ENCODE results near the gene TPBGL. TPM values are rescaled to one million over a fixed set of nuclear protein-coding genes. Genes with fewer than 3 reads are reported as not detected.

TPBGL gene
- polyA plus RNA-seq, 1 donor: 0.19 TPM

DNA sequence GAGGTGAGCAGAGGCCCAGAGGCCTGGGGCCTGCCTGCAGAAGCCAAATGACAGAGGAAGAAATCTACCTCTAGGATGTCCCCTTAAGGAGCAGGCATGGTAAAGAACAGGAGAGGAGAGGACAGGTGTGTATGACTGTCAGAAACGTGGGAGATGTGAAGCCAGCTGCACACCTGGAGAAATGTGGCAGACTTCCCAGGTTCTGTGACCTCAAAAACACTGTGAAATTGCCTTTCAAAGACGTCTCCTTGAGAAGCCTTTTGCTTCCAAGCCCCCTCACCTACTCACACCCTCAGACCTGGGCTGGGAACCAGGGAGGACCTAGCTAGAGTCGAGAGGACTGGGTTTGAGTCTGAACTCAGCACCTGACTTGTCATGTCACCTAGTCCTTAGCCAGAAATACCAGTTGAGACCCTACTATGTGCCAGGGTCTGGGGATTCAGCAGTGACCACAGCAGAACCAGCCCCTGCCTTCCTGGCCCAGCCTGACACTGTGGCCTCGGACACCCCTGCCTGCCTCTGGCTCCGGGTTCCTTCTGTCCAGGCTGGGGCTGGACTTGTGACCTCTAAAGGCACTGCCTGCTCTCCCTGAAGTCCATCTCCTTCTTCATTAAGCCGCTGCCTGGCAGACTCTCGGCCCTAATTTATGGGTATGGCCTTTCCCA lies 5.6 kb downstream of the TPBGL start:
- DNase-seq (ENCODE audit: low read depth): no peak

DNA sequence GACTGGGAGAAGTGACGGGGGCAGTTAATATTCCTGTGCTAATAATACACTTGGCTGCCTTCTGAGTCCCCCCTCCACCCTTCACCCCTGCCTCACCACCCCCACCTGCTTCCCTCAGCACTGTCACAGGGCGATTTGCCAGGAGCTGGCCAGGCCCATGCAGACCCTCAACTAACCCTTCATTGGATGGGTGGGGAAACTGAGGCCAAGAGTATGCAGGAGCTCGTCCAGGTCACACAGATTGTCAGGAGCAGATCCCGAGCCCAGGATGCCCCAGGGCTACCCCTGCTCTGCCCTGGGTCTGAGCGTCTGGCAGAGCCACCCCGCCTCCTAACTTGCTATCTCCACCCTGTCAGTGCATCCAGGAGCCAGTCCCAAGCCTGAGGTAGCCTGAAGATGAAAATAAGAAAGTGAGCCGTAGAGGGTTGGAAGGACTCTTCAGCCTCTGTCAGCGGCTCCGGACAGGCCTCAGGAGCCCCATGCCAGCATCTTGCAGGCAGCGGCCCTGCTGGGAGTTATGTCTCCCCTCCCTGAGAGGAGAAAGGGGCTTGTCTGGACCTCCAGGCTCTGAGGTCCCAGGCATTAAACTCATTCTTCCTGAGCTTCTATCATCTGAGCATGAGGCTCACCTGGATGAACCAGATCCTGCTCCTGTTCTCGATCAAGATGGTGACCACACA lies 6.2 kb downstream of the TPBGL start:
- DNase-seq (ENCODE audit: low read depth): no peak

DNA sequence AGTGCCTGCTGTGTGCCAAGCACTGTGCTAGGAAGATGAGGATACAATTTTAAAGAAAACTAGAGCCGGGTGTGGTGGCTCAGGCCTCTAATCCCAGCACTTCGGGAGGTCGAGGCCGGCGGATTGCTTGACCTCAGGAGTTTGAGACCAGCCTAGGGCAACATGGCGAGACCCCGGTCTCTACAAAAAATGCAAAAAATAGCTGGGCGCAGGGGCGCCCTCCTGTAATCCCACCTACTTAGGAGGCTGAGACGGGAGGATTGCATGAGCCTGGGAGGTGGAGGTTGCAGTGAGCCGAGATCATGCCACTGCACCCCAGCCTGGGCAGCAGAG lies 8.3 kb downstream of the TPBGL start:
- DNase-seq (ENCODE audit: low read depth): no peak

DNA sequence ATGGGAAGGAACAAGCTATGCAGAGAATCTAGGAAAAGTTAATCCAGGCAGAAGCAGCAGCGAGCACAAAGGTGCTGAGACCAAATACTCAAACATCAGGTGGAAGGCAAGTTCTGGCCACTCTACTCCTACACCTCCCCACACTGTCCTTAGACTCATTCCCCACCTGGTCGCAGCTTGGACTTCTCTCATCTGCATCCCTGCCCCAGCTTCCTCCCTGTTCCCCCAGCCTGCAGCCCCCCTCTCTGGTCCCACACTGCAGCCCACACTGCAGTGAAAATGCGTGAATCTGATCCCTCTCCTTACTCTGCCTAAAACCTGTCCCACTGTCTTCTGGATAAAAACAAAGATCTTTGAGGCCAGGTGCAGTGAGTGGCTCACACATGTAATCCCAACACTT lies 9.1 kb downstream of the TPBGL start:
- no peak for DNase-seq (ENCODE audit: low read depth)

DNA sequence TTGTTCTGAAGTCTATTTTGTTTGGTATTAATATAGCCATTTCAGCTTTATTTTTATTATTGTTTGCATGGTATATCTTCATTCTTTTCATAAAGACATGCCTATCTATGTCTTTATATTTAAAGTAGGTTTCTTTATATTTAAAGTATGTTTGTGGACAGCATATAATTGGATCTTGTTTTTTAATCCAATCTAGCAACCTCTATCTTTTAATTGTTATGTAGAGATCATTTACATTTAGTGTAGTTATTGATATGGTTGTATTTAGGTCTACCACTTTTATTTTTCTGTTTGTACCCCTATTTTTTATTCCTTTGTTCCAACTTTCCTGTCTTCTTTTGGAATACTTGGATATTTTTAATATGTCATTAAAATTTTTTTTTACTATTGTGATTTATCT lies 13.8 kb downstream of the TPBGL start:
- DNase-seq (ENCODE audit: low read depth): no peak

DNA sequence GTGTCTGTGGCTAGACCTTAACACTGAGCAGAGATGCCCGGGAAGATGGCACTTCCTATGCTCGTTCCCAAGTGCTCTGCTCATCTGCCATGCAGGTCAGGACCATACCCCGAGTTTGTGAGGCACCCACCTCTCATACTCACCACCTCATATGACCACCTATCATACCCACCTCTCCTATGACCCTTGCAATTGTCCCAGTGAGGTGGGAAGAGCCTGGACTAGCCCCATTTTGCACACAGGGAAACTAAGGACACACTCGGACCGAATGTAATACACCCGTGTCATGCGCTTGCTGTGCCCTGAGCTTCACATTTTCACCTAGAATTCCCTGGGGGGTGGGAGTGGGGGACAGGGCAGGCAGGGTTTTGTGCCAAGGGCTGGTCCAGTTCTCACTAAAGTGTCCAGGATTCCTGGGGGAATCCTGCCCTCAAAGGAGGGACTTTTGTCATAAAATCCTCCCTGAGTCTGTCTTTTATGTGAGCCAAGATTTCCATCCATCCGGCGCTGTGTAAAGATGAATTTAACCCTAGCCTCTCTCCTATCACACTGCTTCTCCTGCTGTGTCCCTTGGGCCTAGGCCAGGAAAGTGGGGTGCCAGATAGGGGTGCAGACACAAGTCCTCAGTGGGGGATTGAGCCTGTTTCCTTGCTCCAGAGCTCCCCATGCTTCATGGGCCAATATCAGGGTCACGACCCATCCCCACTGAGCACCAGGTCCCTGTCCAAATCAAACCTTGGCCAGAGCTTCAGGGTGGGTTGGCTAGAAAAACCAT lies 20.0 kb downstream of the TPBGL start:
- DNase-seq (ENCODE audit: low read depth): no peak

DNA sequence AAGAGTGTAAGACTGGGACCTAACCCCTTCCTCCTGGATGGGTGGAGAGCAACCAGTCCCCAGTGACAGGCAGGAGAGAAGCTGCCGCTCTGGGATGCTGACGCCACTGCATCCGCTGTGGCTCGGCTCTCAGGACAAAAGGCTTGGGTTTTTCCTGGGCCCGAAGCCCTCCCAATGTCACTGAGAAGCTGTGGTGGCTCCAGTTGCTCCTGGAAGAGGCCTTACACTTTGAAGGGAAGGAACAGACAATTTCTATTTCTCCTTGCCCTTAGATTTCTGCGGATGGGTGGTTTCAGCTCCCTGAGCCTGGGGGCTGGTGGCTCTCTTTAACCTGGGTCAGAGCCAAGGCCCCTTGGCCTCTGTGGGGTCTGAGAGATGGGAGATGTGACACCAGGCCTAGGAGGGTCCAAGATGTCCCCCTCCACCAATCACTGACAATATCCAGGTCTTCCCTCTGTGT lies 21.4 kb downstream of the TPBGL start:
- DNase-seq (ENCODE audit: low read depth): no peak

DNA sequence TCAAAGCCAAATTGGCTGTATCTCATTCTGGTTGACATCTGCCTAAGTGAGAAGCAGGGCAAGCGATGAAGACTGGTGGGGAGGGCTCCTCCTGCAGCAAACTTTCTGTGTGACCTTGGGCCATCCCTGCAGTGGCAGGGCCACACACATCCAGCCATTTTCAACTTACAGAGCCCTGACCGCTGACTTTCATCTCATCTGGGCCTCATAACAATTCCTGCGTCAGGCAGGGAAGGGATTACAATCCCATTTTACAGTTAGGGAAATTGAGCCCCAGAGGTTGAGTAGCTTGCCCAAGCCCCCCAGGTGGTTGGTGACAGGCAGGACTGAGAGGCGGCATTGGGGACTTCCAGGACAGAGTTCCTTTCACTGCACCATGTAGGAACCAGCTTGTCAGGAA lies 21.9 kb downstream of the TPBGL start:
- no peak for DNase-seq (ENCODE audit: low read depth)

DNA sequence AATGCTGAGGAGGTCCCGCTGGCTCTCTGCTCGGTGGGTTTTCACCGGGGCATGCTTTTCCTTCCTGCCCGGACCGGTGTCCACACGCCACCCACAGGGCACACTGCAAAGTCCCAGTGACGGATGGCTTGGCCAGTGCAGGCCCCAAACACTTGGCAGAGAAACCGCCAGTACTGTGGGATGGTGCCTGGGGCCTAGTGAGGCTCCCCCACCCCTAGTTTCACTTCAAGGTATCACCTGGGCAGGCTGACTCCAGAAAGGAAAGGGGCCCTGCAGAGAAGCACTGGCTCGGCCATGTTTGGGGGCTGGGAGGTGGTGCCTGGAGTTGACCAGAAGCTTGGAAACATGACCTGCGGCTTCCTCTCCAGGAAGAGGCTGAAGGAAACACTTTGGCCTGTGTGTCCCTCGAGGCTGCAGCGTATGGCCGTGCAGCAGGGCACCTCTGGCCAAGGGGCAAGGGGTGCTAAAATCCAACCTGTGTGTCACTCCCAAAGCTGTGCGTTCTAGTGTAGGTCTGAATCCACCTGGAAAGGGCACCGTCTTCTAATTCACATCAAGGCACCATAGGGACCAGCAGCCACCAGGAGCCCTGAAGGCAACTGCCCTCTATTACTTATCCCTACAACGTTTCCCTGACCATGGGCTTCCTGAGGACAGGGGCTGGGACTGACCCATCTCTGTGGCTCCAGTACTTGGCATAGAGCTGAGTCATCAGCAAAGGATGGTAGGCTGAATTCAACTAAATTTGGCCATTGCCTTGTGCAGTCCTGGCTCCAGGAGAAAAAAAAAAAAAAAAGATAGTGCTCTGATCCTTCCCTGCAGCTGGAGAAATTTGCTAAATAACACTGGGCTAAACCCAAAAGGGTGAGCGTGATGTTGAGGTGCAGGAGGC lies 22.6 kb downstream of the TPBGL start:
- DNase-seq (ENCODE audit: low read depth): no peak

DNA sequence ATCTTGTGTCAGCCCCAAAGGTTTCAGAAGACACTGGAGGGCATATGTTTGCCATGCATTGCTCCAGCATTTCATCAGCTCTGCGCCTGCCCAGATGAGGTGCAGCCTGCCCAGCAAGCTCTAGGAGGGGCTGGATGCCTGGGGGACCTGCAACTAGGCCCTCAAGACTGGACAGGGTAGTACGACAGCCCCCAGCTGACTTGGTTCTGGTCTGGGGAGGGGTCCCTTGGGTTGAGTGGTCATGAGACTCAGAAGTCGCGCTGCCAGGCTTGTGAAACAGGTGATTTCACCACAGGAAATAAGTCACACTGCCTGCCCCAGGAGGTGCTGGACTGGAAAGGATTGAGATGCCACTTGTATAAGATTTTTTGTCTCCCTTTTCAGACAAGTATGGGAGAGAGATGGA lies 23.4 kb downstream of the TPBGL start:
- no peak for DNase-seq (ENCODE audit: low read depth)

DNA sequence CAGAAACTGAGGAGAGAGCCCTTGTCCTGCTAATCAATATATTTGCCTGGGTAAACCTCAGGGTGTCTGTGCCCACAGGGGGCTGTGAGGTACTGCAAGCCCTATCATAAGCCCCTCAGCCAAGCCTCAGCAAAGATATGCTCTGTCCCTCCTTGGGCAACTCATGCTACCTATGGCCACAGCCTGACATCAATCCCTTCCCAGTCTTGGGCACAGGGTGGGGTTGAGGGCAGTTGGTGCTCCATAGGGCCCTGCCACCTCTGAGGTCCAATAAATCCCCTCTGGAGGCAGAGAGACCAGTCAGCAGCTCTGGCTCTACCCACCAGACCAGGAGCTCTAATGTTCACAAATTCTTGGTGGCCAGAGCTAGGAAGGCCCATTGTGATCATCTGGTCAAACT lies 23.8 kb downstream of the TPBGL start:
- no peak for DNase-seq (ENCODE audit: low read depth)

DNA sequence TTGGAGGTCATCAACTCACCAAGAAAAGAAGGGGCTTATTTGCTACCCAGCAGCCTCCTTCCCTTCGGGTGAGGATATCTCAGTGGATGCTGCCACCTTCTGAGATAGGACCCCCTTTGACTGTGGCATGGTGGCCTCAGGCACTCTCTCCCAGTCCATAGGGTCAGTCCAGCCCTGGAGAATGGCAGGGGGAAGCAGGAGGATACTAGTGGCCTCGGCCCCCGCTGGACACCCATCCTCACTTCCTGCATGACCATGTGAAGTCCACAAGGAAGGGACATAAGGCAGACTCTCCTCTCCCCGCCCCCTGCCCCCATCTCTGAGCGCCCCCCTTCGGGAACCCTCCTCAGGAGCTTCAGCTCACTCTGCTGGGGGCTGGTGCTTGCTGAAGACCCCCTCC lies 24.4 kb downstream of the TPBGL start:
- no peak for DNase-seq (ENCODE audit: low read depth)

DNA sequence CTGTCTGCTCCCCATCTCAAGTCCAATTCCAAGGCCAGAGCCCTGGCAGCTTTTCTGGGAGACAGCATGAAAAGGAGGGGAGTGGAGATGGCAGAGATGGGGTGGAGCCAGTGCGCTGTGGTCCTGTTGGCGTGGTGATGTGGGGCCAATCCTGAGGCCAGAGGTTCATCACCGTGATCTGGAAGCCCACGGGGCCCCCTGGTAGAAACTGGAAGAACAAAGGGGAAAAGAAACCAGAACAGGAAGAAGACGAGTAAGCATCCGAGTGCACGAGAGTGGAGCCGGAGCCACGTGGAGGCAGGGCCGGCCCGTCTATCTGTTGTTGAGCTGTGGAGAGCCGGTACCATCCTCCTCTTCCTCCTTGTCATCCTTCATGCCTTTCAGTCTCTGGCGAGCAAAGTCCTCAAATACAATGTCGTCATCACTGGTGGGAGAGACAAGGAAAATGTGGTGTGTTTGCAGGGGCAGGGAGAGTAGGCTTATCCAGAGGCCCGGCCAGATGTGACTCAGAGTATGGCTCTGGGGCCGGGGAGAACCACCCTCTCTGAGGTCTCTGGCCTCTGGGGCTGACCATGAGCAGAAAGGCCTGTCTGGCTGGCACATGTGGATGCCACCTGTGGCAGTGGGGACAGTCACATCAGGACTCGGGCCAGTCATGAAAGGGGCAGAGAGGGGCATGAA lies 25.4 kb downstream of the TPBGL start:
- no peak for DNase-seq (ENCODE audit: low read depth)

DNA sequence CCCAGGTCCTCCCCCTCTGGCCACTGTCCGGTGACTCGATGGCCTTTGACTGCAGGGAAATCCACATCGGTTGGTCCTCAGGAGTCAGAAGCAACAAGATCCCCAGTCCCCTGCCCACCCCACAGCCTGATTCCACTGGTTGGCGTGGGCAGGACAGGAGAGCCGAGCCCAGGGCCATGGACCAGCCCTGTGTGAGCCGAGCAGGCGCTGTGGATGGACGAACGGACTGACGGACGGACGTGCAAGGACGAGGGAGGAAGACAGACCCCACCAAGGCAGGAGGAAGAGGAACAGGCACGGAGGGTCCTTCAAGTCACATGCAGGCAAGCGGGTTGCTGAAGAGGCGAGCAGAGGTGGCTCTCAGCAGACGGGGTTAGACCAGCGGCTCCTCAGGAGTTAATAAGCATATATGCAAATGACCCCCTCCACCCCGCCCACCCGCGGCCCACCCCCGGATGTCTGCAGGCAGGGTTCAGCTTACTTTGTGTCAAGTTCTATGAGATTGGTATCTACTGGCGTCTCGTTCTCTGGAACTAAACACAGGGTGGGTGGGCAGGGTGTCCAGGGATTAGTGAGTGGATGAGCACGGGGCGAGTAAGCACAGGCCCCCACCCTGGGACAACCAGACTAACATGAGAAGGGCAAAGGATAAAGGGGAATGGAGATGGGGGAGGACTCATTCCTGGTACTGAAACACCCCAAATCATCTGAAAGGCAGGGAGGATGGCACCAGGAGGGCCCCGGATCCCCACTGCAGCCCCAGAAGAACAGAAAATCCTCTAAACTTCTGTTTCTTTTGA lies 26.8 kb downstream of the TPBGL start:
- DNase-seq (ENCODE audit: low read depth): no peak

DNA sequence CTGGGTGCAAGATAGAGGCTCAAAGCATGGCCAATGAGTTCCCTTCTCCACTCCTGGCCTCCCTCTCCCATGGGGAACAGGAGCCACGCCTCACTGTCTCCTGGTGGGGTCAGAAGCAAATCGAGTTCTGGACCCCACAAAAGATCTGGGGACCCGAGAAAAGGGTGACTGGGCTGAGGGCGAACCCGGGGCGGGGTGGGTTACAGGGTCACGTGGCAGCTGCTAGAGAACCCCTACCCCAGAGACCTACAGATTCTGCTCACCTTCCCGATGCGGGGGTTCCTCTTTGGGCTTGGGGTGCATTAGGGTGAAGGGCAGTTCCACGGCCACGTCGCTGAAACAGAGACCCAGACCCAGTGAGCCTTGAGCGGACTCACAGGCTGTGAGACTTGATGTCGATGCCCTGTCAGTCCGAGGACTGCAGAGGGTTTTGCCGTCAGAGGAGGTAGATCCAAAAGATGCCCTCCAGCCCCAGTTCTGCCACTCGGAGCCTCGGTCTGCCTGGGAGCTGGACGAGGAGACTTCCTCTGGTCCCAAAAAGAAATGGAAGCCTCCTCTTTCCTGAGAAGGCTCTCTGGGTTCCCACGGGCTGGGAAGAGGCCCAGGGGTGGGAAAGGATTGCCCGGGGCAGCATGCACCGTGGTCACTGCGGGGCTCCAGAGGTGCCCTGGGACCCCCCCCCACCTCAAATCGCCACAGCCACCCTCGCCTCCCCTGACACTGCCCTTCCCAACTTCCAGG lies 28.2 kb downstream of the TPBGL start:
- DNase-seq (ENCODE audit: low read depth): no peak

DNA sequence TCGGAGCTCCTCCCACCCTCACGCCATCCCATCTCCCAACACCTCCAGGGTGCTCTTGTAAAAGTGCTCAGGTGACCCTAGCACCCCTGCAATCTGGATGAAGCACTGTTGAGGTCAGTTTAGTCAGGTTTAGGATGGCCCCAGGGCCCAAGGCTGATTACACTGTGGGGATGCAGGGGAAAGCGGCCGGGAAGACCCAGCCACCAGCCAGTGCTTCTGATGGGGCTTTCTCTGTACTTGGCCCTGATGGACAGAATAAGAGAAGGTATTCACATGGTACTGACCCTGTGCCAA lies 28.7 kb downstream of the TPBGL start:
- no peak for DNase-seq (ENCODE audit: low read depth)

DNA sequence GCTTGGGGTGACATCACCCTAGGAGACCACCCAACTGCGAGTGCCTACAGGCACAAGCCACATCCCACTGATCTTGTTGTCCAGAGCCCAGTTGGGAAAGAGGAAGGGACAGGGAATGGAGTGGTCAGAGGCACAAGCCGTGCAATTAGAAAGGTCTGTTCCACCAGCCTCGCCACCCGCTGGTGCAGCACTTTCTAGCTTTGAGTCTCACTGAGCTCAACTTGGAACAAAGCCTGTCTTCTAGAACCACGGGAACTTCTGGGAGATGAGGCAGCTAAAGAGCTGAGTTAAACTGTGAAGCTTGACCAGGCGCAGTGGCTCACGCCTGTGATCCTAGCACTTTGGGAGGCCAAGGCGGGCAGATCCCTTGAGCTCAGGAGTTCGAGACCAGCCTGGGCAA lies 29.3 kb downstream of the TPBGL start:
- DNase-seq (ENCODE audit: low read depth): no peak

DNA sequence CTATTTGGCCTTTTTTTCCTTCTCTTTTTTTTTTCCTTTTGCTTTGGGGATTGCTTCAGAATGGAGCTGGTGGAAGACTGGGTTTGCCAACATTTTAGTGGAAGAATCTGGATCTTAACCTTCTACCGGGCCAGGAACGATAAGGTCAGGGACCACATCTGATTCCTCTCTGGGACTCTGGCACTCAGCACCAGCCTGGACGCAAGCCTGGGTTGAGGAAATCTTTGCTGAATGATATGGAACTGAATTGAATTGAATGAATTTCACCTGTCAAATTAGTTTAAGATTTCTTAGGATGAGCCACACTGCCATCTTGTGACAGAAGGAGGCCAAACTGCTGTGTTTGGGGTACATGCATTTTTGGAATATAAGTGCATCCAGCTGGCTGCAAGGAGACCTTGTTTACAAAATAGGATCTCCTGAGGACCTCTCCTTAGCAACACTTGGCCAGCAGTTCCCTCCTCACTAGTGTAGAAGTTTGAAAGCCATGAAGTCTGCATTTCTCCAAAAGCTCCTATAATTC lies 30.4 kb downstream of the TPBGL start:
- no peak for DNase-seq (ENCODE audit: low read depth)

DNA sequence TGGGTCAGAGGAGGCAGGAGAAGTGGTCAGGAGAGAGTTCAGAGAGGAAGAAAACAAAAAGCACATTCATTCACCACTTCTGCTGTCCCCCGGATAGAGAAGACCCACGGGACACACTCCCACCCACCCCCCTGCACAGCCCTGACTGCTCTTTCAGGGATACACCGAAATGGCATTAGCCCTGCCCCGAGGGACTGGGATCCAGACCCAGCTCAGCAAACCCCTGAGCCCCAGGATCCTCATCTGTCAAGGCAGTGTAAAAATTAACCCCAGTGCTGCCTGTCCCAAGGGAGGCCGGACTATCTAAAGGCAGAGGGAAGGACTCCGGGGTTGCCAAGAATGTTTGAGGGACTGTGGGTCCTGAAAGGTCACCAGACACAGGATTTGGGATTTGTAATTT lies 31.2 kb downstream of the TPBGL start:
- DNase-seq (ENCODE audit: low read depth): no peak

DNA sequence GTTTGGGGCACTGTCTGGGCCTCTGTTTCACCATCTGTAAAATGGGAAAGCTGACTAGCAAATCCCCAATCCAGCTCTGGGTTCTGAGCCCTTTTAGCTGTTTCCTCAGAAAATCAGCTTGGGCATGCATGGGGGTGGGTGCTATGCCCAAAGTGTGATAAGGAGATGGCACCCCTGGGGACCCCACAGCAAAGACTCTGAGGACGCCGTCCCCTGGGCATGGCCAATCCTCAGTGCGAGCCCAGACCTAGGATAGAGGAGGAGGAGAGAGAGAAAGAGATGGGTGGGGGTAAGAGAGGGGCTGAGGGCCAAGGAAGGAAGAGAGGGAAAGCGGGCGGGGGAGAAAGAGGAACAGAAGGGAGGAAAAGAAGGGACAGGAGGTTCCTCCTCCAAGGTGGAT lies 31.8 kb downstream of the TPBGL start:
- DNase-seq (ENCODE audit: low read depth): no peak

Measured in forelimb muscle (tissue), 1 donor.